Measurements from ENCODE around the gene FLYWCH2.
"Not testable (repeated sequence)": the region's sequence is repeated elsewhere in the genome, so short reads cannot be mapped to it uniquely, and the experiment has no call there.

Gene FLYWCH2

GRCh38 chr16:2905241-2905987 is 22.4 kb downstream of the FLYWCH2 start:
- DNase-seq = peak; percentile 100
- in situ Hi-C loops (cut with HindIII; ENCODE audit: low pct_ligation_motif_present, low pct_unique_long_range_greater_than_20kb, low sequenced_read_pairs) = no loop called here

GRCh38 chr16:2905988-2906387 is 23.0 kb downstream of the FLYWCH2 start:
- in situ Hi-C loops (cut with HindIII; ENCODE audit: low pct_ligation_motif_present, low pct_unique_long_range_greater_than_20kb, low sequenced_read_pairs) = no loop called here
- no peak for DNase-seq

GRCh38 chr16:2907084-2907753 is 24.2 kb downstream of the FLYWCH2 start:
- in situ Hi-C loops (cut with HindIII; ENCODE audit: low pct_ligation_motif_present, low pct_unique_long_range_greater_than_20kb, low sequenced_read_pairs) = not testable (repeated sequence)
- DNase-seq = peak; percentile 63

- DNase-seq = no peak
- in situ Hi-C loops (cut with HindIII; ENCODE audit: low pct_ligation_motif_present, low pct_unique_long_range_greater_than_20kb, low sequenced_read_pairs) = no loop called here
Measured at GRCh38 chr16:2910441-2910969, 27.5 kb downstream of the FLYWCH2 start.

- in situ Hi-C loops (cut with HindIII; ENCODE audit: low pct_ligation_motif_present, low pct_unique_long_range_greater_than_20kb, low sequenced_read_pairs) = no loop called here
- DNase-seq = peak; percentile 99
Measured at GRCh38 chr16:2911638-2912329, 28.8 kb downstream of the FLYWCH2 start, which contains the start of gene FLYWCH1. Gene FLYWCH1, plus strand, starts transcription at chr16:2911931. Its CDS starts 17,755 bp downstream, at chr16:2929686.

GRCh38 chr16:2912330-2913199 is 29.6 kb downstream of the FLYWCH2 start:
- in situ Hi-C loops (cut with HindIII; ENCODE audit: low pct_ligation_motif_present, low pct_unique_long_range_greater_than_20kb, low sequenced_read_pairs) = no loop called here
- DNase-seq = peak; percentile 59

GRCh38 chr16:2913603-2914002 is 30.6 kb downstream of the FLYWCH2 start:
- DNase-seq = no peak
- in situ Hi-C loops (cut with HindIII; ENCODE audit: low pct_ligation_motif_present, low pct_unique_long_range_greater_than_20kb, low sequenced_read_pairs) = no loop called here

GRCh38 chr16:2914233-2914632 is 31.2 kb downstream of the FLYWCH2 start:
- in situ Hi-C loops (cut with HindIII; ENCODE audit: low pct_ligation_motif_present, low pct_unique_long_range_greater_than_20kb, low sequenced_read_pairs) = no loop called here

GRCh38 chr16:2915196-2915929 is 32.3 kb downstream of the FLYWCH2 start:
- no peak for DNase-seq
- in situ Hi-C loops (cut with HindIII; ENCODE audit: low pct_ligation_motif_present, low pct_unique_long_range_greater_than_20kb, low sequenced_read_pairs) = no loop called here

More at GRCh38 chr16:2914233-2914632, 31.2 kb downstream of the FLYWCH2 start:
- no peak for DNase-seq

- in situ Hi-C loops (cut with HindIII; ENCODE audit: low pct_ligation_motif_present, low pct_unique_long_range_greater_than_20kb, low sequenced_read_pairs) = no loop called here
- peak; percentile 74 for DNase-seq
Measured at GRCh38 chr16:2919511-2920255, 36.7 kb downstream of the FLYWCH2 start.

GRCh38 chr16:2923481-2923880 is 40.5 kb downstream of the FLYWCH2 start:
- in situ Hi-C loops (cut with HindIII; ENCODE audit: low pct_ligation_motif_present, low pct_unique_long_range_greater_than_20kb, low sequenced_read_pairs) = no loop called here
- no peak for DNase-seq

GRCh38 chr16:2924901-2925755 is 42.1 kb downstream of the FLYWCH2 start:
- in situ Hi-C loops (cut with HindIII; ENCODE audit: low pct_ligation_motif_present, low pct_unique_long_range_greater_than_20kb, low sequenced_read_pairs) = no loop called here
- no peak for DNase-seq

- DNase-seq = no peak
- in situ Hi-C loops (cut with HindIII; ENCODE audit: low pct_ligation_motif_present, low pct_unique_long_range_greater_than_20kb, low sequenced_read_pairs) = no loop called here
Measured at GRCh38 chr16:2925951-2926649, 43.1 kb downstream of the FLYWCH2 start.

GRCh38 chr16:2926650-2926999 is 43.6 kb downstream of the FLYWCH2 start:
- in situ Hi-C loops (cut with HindIII; ENCODE audit: low pct_ligation_motif_present, low pct_unique_long_range_greater_than_20kb, low sequenced_read_pairs) = no loop called here
- no peak for DNase-seq

- in situ Hi-C loops (cut with HindIII; ENCODE audit: low pct_ligation_motif_present, low pct_unique_long_range_greater_than_20kb, low sequenced_read_pairs) = no loop called here
- peak; percentile 92 for DNase-seq
Measured at GRCh38 chr16:2927010-2927646, 44.1 kb downstream of the FLYWCH2 start.

Measured in ACHN (cell line).